ENCODE results near the gene MAMSTR.

GRCh38 chr19:48670699-48671445 lies 48.7 kb downstream of the MAMSTR start:
- TF ChIP-seq CTCF (IDR thresholded peaks at IDR 0.05; ENCODE audit: low read depth, low read length, poor library complexity, severe bottlenecking) (no peak), EZH2phosphoT487 (IDR thresholded peaks at IDR 0.05; ENCODE audit: borderline replicate concordance, low read length) (no peak)

Measured in DOHH2 (cell line).